HepG2 (cell line): ENCODE measurements around the gene LYSET. TPM values are rescaled to one million over a fixed set of nuclear protein-coding genes. Genes with fewer than 3 reads are reported as not detected.

ENCODE experiments used
- BCL6 ChIP-seq: IDR thresholded peaks from 2 replicates; pipeline ENCODE4 v1.6.1; 2016; ENCODE audit warnings: missing genetic modification reagents, missing compliant biosample characterization
- GPN1 ChIP-seq: sonication (generic); formaldehyde crosslinking; IDR thresholded peaks from 2 replicates; pipeline ENCODE4 v1.5.1; 2020; ENCODE audit warnings: missing genetic modification reagents, borderline replicate concordance
- HNRNPH1 ChIP-seq: fragments of 200-400 bp; formaldehyde crosslinking; optimal IDR thresholded peaks from 2 replicates; pipeline ENCODE3; 2017; ENCODE audit warnings: mild to moderate bottlenecking, low read depth, low read length
- SCMH1 ChIP-seq: sonication (generic); formaldehyde crosslinking; IDR thresholded peaks from 2 replicates; pipeline ENCODE4 v1.9.0; 2021; ENCODE audit warnings: missing genetic modification reagents, mild to moderate bottlenecking, borderline replicate concordance
- TGIF2 ChIP-seq: IDR thresholded peaks from 2 replicates; pipeline ENCODE4 v1.6.1; 2016; ENCODE audit warnings: control low read depth, missing compliant biosample characterization
- ZNF121 ChIP-seq: sonication (generic); formaldehyde crosslinking; IDR thresholded peaks from 2 replicates; pipeline ENCODE4 v1.5.0; 2020; ENCODE audit warnings: mild to moderate bottlenecking, missing genetic modification reagents
- ZNF160 ChIP-seq: sonication (generic); formaldehyde crosslinking; IDR thresholded peaks from 2 replicates; pipeline ENCODE4 v1.8.0; 2022; ENCODE audit warnings: mild to moderate bottlenecking, inconsistent platforms, missing genetic modification reagents
- ZNF17 ChIP-seq: sonication (generic); formaldehyde crosslinking; IDR thresholded peaks from 2 replicates; pipeline ENCODE4 v1.5.0; 2020; ENCODE audit warnings: mild to moderate bottlenecking, missing genetic modification reagents
- ZNF768 ChIP-seq: sonication (generic); formaldehyde crosslinking; IDR thresholded peaks from 2 replicates; pipeline ENCODE4 v1.4.0; 2020; ENCODE audit warnings: missing genetic modification reagents
- ZNF773 ChIP-seq: sonication (generic); formaldehyde crosslinking; IDR thresholded peaks from 2 replicates; pipeline ENCODE4 v1.4.0; 2020; ENCODE audit warnings: missing genetic modification reagents, borderline replicate concordance
- ZNF879 ChIP-seq: sonication (generic); formaldehyde crosslinking; IDR thresholded peaks from 2 replicates; pipeline ENCODE4 v1.8.1; 2023; ENCODE audit warnings: missing genetic modification reagents
- polyA plus RNA-seq, 8 experiments: library from polyadenylated mRNA; depleted of rRNA in 3 of 8; stranded (reverse) in 7 of 8; unstranded in 1 of 8; fragments of >200 nt; fragmentation: Illumina TruSeq in 4 of 8; extraction: Trizol in 4 of 8; gene quantifications; 2 replicates each; pipeline versions ENCODE4 v1.2.1 to v1.2.3, GENCODE V29; 2011 to 2016; ENCODE audit warnings: low read depth in 4 of 8, missing spikeins in 1 of 8, mixed read lengths in 1 of 8; ENCODE audit not compliant: insufficient read depth in 1 of 8
- total RNA-seq, 5 experiments: library from RNA; depleted of rRNA; stranded (reverse); fragments of >200 nt; fragmentation: Illumina TruSeq; extraction: Trizol; gene quantifications; 2 replicates each; pipeline ENCODE4 v1.2.3, GENCODE V29; 2016; ENCODE audit warnings: low read depth in 1 of 5
- TF ChIP-seq, protein P1 (sequence below): sonication (generic); formaldehyde crosslinking; IDR thresholded peaks from 2 replicates; pipeline ENCODE4 v1.8.1; 2022; ENCODE audit warnings: low read depth, mild to moderate bottlenecking, missing genetic modification reagents
- TF ChIP-seq, protein P2 (sequence below): sonication (generic); formaldehyde crosslinking; IDR thresholded peaks from 2 replicates; pipeline ENCODE4 v1.8.1; 2023; ENCODE audit warnings: mild to moderate bottlenecking, missing genetic modification reagents
- TF ChIP-seq, protein P3 (sequence below): IDR thresholded peaks from 2 replicates; pipeline ENCODE4 v1.6.1; 2016; ENCODE audit warnings: low read depth, missing genetic modification reagents, missing compliant biosample characterization
- TF ChIP-seq, protein P4 (sequence below): sonication (generic); formaldehyde crosslinking; IDR thresholded peaks from 2 replicates; pipeline ENCODE4 v1.8.1; 2023; ENCODE audit warnings: mild to moderate bottlenecking, moderate library complexity, missing genetic modification reagents
- TF ChIP-seq, protein P5 (sequence below): sonication (generic); formaldehyde crosslinking; IDR thresholded peaks from 2 replicates; pipeline ENCODE4 v1.8.0; 2022; ENCODE audit warnings: missing genetic modification reagents, mild to moderate bottlenecking, inconsistent platforms, borderline replicate concordance

LYSET gene
- total and polyA plus RNA-seq, 2 of the 13 experiments (the other 11 are each of a cell fraction or from before 2014, with no cell fraction given) = 19.1 to 36.6 TPM

DNA sequence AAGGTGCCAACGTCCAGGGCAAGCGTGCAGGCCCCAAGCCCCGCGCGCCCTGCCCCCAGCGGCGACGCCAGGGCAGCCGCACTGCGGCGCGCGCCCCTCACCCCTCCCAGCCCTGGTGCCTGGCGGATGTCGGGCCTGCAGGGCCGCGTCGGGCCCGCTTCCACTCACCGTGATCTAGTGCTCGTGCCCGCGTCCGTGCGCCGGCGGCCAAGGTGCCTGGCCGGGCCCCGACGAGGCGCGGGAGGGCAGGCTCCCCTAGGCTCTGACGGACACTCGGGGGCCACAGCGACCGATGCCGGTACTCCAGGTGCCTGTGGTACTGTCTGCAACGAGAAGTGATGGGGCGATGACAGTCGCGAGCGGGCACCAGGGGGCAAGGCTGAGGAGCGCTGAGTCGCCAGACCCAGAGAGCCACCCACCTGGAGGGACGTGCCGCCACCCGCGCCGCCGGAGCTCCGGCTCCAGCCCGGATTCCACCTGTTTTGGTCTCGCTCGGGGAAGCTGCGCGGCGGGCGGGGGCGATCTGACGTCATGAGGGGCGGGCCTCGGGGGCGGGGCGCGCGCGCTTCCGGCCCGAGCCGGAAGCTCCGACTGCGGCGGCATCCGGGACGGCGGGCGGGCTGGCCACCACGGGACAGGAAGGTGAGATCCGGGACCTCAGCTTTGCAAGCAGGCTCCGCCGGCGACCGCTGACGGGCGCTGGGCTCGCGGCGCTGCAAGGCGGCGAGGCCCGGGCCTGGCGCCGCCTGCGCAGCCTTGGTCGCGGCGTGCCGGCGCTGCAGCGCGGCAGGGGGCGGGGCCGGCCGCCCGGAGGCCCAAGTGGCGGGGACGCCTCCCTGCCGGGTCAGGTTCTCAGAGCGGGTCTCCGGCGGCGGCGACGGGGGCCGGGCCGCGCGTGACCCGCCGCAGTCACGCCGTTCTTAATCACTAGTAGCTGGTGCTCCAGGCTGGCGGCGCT, at the start of gene LYSET, which contains the start of gene MOAP1 (continued):
- TF ChIP-seq, protein P1, sequence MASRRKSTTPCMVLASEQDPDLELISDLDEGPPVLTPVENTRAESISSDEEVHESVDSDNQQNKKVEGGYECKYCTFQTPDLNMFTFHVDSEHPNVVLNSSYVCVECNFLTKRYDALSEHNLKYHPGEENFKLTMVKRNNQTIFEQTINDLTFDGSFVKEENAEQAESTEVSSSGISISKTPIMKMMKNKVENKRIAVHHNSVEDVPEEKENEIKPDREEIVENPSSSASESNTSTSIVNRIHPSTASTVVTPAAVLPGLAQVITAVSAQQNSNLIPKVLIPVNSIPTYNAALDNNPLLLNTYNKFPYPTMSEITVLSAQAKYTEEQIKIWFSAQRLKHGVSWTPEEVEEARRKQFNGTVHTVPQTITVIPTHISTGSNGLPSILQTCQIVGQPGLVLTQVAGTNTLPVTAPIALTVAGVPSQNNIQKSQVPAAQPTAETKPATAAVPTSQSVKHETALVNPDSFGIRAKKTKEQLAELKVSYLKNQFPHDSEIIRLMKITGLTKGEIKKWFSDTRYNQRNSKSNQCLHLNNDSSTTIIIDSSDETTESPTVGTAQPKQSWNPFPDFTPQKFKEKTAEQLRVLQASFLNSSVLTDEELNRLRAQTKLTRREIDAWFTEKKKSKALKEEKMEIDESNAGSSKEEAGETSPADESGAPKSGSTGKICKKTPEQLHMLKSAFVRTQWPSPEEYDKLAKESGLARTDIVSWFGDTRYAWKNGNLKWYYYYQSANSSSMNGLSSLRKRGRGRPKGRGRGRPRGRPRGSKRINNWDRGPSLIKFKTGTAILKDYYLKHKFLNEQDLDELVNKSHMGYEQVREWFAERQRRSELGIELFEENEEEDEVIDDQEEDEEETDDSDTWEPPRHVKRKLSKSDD (CRISPR knock-in tag) = peak; percentile 44; the same call in 1 of the 2 replicates
- 0 out of 2 replicates have a peak, but pooled peaks have one; percentile 51 for TF ChIP-seq GPN1 (CRISPR knock-in tag)
- TF ChIP-seq ZNF17 = no peak
- TF ChIP-seq HNRNPH1 = no peak
- peak; percentile 48 for TF ChIP-seq ZNF768 (CRISPR knock-in tag)
- no peak for TF ChIP-seq SCMH1 (CRISPR knock-in tag)
- peak; percentile 46; the same call in 1 of the 2 replicates for TF ChIP-seq ZNF773 (CRISPR knock-in tag)
- peak; percentile 46; the same call in 1 of the 2 replicates for TF ChIP-seq TGIF2 (CRISPR knock-in tag)
- TF ChIP-seq, protein P2, sequence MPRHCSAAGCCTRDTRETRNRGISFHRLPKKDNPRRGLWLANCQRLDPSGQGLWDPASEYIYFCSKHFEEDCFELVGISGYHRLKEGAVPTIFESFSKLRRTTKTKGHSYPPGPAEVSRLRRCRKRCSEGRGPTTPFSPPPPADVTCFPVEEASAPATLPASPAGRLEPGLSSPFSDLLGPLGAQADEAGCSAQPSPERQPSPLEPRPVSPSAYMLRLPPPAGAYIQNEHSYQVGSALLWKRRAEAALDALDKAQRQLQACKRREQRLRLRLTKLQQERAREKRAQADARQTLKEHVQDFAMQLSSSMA (CRISPR knock-in tag) = peak; percentile 51; the same call in 1 of the 2 replicates
- 0 out of 2 replicates have a peak, but pooled peaks have one; percentile 64 for TF ChIP-seq ZNF160 (CRISPR knock-in tag)
- TF ChIP-seq, protein P3, sequence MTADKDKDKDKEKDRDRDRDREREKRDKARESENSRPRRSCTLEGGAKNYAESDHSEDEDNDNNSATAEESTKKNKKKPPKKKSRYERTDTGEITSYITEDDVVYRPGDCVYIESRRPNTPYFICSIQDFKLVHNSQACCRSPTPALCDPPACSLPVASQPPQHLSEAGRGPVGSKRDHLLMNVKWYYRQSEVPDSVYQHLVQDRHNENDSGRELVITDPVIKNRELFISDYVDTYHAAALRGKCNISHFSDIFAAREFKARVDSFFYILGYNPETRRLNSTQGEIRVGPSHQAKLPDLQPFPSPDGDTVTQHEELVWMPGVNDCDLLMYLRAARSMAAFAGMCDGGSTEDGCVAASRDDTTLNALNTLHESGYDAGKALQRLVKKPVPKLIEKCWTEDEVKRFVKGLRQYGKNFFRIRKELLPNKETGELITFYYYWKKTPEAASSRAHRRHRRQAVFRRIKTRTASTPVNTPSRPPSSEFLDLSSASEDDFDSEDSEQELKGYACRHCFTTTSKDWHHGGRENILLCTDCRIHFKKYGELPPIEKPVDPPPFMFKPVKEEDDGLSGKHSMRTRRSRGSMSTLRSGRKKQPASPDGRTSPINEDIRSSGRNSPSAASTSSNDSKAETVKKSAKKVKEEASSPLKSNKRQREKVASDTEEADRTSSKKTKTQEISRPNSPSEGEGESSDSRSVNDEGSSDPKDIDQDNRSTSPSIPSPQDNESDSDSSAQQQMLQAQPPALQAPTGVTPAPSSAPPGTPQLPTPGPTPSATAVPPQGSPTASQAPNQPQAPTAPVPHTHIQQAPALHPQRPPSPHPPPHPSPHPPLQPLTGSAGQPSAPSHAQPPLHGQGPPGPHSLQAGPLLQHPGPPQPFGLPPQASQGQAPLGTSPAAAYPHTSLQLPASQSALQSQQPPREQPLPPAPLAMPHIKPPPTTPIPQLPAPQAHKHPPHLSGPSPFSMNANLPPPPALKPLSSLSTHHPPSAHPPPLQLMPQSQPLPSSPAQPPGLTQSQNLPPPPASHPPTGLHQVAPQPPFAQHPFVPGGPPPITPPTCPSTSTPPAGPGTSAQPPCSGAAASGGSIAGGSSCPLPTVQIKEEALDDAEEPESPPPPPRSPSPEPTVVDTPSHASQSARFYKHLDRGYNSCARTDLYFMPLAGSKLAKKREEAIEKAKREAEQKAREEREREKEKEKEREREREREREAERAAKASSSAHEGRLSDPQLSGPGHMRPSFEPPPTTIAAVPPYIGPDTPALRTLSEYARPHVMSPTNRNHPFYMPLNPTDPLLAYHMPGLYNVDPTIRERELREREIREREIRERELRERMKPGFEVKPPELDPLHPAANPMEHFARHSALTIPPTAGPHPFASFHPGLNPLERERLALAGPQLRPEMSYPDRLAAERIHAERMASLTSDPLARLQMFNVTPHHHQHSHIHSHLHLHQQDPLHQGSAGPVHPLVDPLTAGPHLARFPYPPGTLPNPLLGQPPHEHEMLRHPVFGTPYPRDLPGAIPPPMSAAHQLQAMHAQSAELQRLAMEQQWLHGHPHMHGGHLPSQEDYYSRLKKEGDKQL (CRISPR knock-in tag) = no peak
- TF ChIP-seq, protein P4, sequence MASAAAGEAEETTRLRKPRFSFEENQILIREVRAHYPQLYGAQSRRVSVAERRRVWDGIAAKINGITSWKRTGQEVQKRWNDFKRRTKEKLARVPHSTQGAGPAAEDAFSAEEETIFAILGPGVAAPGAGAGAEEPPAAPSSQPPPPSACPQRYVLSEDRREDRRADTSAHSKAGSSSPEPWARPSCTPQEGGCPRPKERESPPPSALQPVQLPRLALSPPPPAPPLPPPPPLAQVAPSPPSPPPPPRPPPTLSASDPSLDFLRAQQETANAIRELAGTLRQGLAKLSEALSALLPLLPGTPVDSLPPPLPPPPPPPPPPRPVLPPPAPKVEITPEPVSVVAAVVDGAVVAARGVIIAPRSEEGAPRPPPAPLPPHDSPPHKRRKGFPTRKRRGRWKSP (CRISPR knock-in tag) = peak; percentile 48; the same call in 1 of the 2 replicates
- TF ChIP-seq BCL6 (CRISPR knock-in tag) = 0 out of 2 replicates have a peak, but pooled peaks have one; percentile 19
- peak; percentile 69; the same call in 1 of the 2 replicates for TF ChIP-seq ZNF121 (CRISPR knock-in tag)
- TF ChIP-seq, protein P5, sequence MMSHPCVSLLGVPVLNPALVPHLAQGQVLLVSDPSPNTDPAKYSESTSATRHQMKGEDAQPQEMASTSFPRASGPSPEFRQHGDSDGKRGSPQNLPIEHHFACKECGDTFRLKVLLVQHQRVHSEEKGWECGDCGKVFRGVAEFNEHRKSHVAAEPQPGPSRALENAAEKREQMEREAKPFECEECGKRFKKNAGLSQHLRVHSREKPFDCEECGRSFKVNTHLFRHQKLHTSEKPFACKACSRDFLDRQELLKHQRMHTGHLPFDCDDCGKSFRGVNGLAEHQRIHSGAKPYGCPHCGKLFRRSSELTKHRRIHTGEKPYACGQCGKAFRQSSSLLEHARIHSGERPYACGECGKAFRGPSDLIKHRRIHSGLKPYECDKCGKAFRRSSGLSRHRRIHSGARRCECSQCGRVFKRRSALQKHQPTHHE (CRISPR knock-in tag) = peak; percentile 44; the same call in 1 of the 2 replicates
- TF ChIP-seq ZNF879 (CRISPR knock-in tag) = 0 out of 2 replicates have a peak, but pooled peaks have one; percentile 60
